ENCODE measurements around the gene TBL1XR1.
A peak's percentile ranks its signal among the peaks of the same experiment; 100 is the strongest.
"Not testable (repeated sequence)": the region's sequence is repeated elsewhere in the genome, so short reads cannot be mapped to it uniquely, and the experiment has no call there.

The TBL1XR1 gene

GRCh38 chr3:177208781-177209180, 11.5 kb upstream of the TBL1XR1 start:
- FAIRE-seq (no peak), DNase-seq (ENCODE audit: low spot score) (no peak)

GRCh38 chr3:177208223-177208622, 10.9 kb upstream of the TBL1XR1 start:
- no peak for FAIRE-seq
- no peak for DNase-seq (ENCODE audit: low spot score)

DNA sequence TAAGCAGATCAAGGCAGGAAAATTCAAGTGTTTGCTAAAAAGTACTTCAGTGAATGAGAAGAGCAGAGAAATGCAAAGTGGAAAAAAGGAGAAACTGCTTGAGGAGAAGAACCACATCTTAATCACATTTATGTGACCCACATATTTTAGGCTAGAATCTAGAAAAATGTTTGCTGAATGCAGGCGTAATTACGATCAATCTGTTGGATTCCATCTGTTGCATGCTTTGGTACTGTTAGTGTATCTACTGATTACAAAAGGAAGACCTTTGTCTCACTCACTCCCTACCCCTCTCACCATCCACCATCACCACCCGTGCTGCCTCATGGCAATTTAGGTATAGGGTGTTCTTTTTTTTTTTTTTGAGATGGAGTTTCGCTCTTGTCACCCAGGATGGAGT, 9.7 kb upstream of the TBL1XR1 start:
- no peak for FAIRE-seq

GRCh38 chr3:177203689-177204395, 6.6 kb upstream of the TBL1XR1 start:
- DNase-seq (ENCODE audit: low spot score) (no peak), FAIRE-seq (no peak)

More for the DNA sequence above, 9.7 kb upstream of the TBL1XR1 start:
- DNase-seq (ENCODE audit: low spot score) = no peak

DNA sequence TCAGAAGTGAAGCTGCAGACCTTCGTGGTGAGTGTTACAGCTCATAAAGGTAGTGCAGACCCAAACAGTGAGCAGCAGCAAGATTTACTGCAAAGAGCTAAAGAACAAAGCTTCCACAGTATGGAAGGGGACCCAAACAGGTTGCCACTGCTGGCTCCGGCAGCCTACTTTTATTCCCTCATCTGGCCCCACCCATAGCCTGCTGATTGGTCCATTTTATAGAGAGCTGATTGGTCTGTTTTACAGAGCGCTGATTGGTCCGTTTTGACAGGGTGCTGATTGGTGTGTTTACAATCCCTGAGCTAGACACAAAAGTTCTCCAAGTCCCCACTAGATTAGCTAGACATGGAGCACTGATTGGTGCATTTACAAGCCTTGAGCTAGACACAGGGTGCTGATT, 5.7 kb upstream of the TBL1XR1 start:
- not testable (repeated sequence) for FAIRE-seq

DNA sequence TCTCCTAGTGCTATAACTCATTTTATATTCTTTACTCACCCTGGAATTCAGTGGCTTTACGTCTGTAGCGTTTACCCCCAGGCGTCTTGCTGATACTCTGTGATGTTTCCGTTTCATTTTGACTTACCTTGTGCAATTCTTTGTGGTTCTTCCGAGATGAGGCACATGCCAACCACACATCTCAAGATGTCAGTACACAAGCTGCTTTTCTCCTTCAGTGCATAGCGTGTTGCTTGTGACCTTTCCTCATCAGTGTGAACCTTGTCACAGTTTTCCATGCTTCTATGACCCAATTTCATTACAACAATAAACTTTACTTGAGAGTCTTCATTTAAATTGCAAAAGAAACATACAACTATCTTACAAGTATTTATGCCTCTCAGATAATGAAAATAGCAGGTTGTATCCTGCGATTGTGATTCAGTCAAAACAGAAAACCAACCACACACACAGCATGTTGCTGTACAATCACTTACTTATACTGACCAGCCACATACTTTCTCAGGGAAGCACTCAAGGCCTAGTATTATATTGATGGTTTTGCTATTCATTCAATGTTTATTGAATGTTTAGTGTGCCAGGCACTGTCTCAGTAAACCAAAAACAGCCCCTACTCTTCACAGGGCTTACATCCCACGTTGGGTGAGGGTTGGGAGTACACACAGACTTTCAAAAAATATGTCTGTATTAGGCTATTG, 4.6 kb upstream of the TBL1XR1 start:
- FAIRE-seq (no peak), DNase-seq (ENCODE audit: low spot score) (no peak)

More for the DNA sequence above, 5.7 kb upstream of the TBL1XR1 start:
- not testable (repeated sequence) for DNase-seq (ENCODE audit: low spot score)

GRCh38 chr3:177199206-177199760, 2.0 kb upstream of the TBL1XR1 start:
- FAIRE-seq (no peak), DNase-seq (ENCODE audit: low spot score) (no peak)

DNA sequence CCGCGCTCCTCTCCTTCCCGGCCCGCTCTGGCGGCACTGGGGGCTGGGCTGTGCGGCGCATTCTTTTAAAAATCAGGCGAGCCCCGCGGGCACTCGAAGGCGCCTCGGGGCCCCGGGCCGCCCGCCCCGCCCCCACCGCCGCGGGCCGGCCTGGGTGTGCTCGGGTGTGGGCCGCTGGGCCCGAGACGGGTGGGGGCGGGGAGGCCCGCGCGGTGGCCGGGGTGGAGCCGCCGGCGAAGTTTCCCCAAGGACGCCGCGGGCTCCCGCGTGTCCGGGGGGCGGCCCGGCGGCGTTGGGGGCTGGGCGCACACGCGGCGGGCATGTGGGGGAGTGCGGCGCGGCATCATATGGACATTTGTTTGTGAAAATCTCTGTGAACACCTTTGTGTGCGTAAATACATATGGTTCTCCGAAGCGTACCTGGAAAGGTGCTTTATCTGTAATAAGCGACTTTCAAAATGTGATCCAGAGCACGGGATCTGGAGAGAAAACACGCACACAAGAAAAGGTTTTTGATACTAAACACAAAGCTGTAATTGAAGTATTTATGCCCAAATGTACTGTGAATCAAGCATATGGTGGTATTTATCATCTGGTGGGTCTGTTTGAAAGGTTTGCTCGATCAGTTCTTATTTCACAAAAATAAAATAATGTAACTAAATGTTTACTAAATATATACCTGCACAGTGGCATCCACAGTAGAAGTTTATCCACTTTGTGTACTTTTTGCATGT, 612 bp upstream of the TBL1XR1 start:
- DNase-seq (ENCODE audit: low spot score) = no peak

DNA sequence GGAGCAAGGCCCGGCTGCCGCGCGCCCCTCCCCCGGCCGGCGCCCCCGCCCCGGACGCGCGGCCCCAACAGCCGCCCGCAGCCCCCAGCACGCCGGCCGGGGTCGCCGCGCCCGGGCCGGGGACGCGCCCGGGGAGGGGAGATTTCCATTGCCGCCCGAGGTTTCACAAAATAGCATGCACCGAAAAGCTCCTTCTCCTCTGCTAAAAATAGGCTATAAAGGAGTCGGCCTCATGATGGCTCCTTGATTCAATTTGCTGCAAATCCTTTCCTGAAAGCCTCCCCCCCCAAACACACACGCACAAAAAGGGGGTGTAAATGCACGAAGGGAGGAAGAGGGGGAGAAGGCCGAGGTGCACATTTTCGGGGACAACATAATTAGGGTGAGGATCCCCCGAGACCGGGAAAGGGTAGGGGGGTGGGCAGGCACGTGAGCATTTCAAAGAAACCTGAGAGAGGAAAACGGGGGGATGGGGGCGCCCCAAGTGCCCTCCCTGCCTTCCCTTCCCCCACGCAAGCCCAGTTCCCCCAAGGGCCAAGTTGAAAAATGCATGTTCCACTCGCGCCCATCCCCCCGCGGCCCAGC, 734 bp downstream of the TBL1XR1 start:
- FAIRE-seq = no peak
- no peak for DNase-seq (ENCODE audit: low spot score)

More for the DNA sequence above, 612 bp upstream of the TBL1XR1 start:
- no peak for FAIRE-seq

DNA sequence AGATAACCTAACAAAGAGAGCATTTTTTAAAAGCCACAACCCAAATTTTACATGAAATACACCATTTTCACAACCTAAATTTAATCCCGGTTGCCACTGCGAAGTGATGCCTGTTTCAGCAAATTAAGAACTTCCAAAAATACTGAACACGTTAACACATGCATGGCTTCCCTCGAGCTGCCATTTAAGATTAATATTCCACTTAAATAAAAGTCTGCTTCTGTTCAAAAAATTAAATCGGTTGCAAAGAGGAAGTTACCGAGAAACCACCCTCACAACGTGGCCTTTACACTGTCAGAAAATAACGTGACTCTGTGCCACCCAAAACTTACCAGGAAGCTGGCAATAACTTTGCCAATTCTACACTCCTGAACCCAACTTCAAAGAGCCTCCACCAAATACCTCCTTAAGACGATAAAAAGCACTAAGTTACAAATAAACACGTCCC, 1.2 kb downstream of the TBL1XR1 start:
- FAIRE-seq (peak; percentile 41), DNase-seq (ENCODE audit: low spot score) (no peak)

DNA sequence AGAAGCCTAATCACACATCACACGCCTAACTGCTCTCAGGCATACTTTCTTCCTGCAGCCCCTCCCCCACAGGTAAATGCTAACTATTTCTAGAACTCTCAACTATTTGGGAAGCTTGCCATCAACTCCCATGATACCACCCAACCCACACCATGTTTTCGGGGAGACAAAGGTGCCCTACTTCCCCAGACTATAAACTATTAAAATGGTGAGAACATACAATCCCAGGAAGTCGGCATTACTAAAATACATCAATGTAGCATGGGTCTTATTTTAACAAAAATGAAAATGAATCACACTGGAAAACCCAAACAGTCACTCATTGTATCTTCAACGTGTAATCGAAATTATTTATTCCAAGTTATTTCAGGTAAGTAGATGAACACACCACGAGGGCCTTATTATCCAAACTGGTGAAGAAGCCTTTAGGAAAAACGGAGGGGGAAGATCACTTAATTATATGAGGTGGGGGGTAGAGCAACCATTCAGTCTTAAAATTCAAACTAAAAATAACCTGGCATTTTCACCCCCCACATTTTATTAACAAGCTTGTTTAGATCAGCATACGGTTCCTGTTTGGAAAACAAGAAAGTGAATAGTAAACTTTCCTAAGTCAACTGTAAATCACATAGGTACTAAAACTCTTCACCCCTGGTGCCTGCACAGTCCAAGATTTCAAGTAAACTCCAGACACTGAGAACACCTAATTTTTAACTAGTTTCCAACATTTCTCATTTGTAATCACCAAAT, 1.9 kb downstream of the TBL1XR1 start:
- DNase-seq (ENCODE audit: low spot score) (peak; percentile 64), FAIRE-seq (peak; percentile 64)

GRCh38 chr3:177194299-177194698, 3.0 kb downstream of the TBL1XR1 start:
- peak; percentile 16 for FAIRE-seq
- no peak for DNase-seq (ENCODE audit: low spot score)

- FAIRE-seq = peak; percentile 5
- DNase-seq (ENCODE audit: low spot score) = no peak
These were observed 3.5 kb downstream of the TBL1XR1 start for GRCh38 chr3:177193688-177194268.

GRCh38 chr3:177193275-177193674, 4.0 kb downstream of the TBL1XR1 start:
- DNase-seq (ENCODE audit: low spot score); FAIRE-seq: not testable (repeated sequence)

- DNase-seq (ENCODE audit: low spot score) (no peak), FAIRE-seq (no peak)
These were observed 6.3 kb downstream of the TBL1XR1 start for GRCh38 chr3:177190756-177191681.

- FAIRE-seq; DNase-seq (ENCODE audit: low spot score): not testable (repeated sequence)
These were observed 7.1 kb downstream of the TBL1XR1 start for GRCh38 chr3:177190184-177190583.

DNA sequence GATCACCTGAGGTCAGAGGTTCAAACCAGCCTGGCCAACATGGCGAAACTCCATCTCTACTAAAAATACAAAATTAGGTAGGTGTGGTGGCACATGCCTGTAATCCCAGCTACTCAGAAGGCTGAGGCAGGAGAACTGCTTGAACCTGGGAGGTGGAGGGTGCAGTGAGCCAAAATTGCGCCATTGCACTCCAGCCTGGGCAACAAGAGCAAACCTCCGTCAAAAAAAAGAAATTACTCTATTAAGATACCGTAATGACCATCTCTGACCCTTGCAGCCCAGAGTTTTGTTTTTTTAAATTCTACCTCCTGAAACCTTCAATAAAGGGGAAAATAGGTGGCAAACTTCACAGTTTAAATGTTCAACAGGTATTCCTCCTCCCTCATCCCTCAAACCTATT, 9.0 kb downstream of the TBL1XR1 start:
- not testable (repeated sequence) for FAIRE-seq; DNase-seq (ENCODE audit: low spot score)

- DNase-seq (ENCODE audit: low spot score) (no peak), FAIRE-seq (no peak)
These were observed 11.0 kb downstream of the TBL1XR1 start for GRCh38 chr3:177186306-177186705.

- FAIRE-seq (no peak), DNase-seq (ENCODE audit: low spot score) (no peak)
These were observed 12.2 kb downstream of the TBL1XR1 start for GRCh38 chr3:177185035-177185574.
